ENCODE measurements around the gene ZNF823.

ZNF823 gene

DNA sequence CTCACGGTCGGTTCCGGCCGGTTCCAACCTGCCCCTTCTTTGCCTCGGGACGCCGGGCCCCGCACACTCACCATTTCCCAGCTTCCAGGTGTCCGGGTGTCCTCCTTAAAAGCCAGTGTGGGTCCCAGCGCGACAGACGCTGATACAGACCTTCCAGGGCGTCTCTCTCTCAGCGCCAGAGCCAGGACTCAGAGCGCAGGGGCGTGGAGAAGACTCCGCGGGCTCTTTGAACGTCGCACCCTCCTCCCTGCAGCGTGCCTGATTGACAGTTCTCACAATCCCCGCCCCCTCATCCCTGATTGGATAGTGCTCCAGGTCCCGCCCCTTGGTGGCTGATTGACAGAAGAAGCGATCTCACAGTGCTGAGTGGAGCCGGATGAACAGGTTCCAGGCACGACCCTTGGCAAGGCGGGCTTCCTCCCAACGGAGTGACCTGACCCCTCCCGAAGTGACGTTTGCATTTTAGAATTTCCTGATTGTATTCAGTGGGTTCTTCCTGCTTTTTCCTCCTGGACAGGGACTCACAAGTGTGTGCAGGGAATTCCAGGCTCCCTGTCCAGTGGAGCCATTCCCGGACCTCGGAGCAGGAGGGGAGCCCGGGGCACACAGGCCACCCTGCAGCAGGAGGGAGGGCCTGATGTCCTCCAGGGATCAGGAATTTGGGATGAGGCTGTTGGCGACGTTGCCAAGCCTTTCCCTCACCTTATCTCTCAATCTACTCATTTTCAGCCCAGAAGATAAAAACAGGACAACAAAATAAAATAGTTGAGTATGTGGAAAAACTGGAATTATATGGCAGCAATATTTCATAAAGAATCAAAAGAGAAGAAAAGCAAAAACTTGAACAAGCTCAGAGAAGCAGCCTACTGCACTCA lies at the start of gene ZNF823:
TSS of gene ZNF823 (minus strand) at position 201 of the 875 bp plus-strand sequence. CDS start at position 74, 127 bp downstream.
- peak within 1 kb of the TSS; percentile 97 for H3K4me3 ChIP-seq (ENCODE audit: low read depth, low read length)
- peak within 1 kb of the TSS; percentile 92 for H2AFZ ChIP-seq
- peaks cover 8% of the 10 kb centered on the region for H3K4me1 ChIP-seq
- H3K9ac ChIP-seq, result peak within 1 kb of the TSS; percentile 49
- peak within 1 kb of the TSS; percentile 88 for H3K27ac ChIP-seq
- H3K4me2 ChIP-seq (ENCODE audit: low read length), result peak within 1 kb of the TSS; percentile 91
- no peaks in the 10 kb centered on the region for H3K9me3 ChIP-seq (ENCODE audit: control insufficient read depth, low read length)
- no peaks in the 10 kb centered on the region for H3K27me3 ChIP-seq (ENCODE audit: control insufficient read depth, insufficient read depth, low read length)
- peaks cover 9% of the 10 kb centered on the region for H3K79me2 ChIP-seq
- H3K36me3 ChIP-seq (ENCODE audit: control insufficient read depth, insufficient read depth, low read length), result no peaks in the 10 kb centered on the region
- no peak for TF ChIP-seq CTCF (IDR thresholded peaks at IDR 0.05)

DNA sequence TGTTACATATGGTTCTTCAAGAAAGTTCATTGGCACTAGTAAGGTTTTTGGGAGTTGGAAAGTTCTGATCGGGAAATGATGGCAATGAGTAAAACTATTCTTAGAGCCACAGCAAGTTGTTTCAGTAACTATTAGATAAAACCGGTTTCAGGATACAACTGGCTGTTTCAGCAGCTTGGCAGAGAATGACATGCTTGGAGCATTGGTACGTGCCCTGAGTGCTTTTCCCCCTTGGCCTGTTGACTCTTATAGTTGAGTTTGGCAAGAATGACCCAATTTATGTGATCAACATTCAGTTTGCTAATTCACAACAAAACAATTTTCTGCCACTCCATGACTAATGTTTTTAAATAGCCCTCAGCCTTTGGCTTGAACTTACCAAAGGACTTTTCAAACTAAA lies 48.8 kb upstream of the ZNF823 start:
- no peak overlapping the region for H3K9ac ChIP-seq
- no peak overlapping the region for H3K4me3 ChIP-seq (ENCODE audit: low read depth, low read length)
- peaks cover 3% of the 10 kb centered on the region for H3K9me3 ChIP-seq (ENCODE audit: control insufficient read depth, low read length)

GRCh38 chr19:11784356-11784755 lies 45.6 kb upstream of the ZNF823 start:
- H3K9ac ChIP-seq, result no peak overlapping the region
- H3K9me3 ChIP-seq (ENCODE audit: control insufficient read depth, low read length), result peaks cover 26% of the 10 kb centered on the region
- no peaks in the 10 kb centered on the region for H3K4me1 ChIP-seq
- H2AFZ ChIP-seq, result no peak overlapping the region
- no peaks in the 10 kb centered on the region for H3K27me3 ChIP-seq (ENCODE audit: control insufficient read depth, insufficient read depth, low read length)
- H3K27ac ChIP-seq, result no peak overlapping the region
- TF ChIP-seq CTCF (IDR thresholded peaks at IDR 0.05), result no peak
- no peaks in the 10 kb centered on the region for H3K79me2 ChIP-seq
- H3K4me3 ChIP-seq (ENCODE audit: low read depth, low read length), result no peak overlapping the region
- no peak overlapping the region for H3K4me2 ChIP-seq (ENCODE audit: low read length)
- H3K36me3 ChIP-seq (ENCODE audit: control insufficient read depth, insufficient read depth, low read length), result peaks cover 17% of the 10 kb centered on the region

More for the DNA sequence above, 48.8 kb upstream of the ZNF823 start:
- Histone ChIP-seq H3K4me2 (ENCODE audit: low read length) (no peak overlapping the region), H3K36me3 (ENCODE audit: control insufficient read depth, insufficient read depth, low read length) (no peaks in the 10 kb centered on the region), H2AFZ (no peak overlapping the region), H3K79me2 (no peaks in the 10 kb centered on the region), H3K27ac (no peak overlapping the region), H3K4me1 (no peaks in the 10 kb centered on the region), H3K27me3 (ENCODE audit: control insufficient read depth, insufficient read depth, low read length) (no peaks in the 10 kb centered on the region)
- TF ChIP-seq CTCF (IDR thresholded peaks at IDR 0.05), result no peak

- Histone ChIP-seq H3K36me3 (ENCODE audit: control insufficient read depth, insufficient read depth, low read length) (peaks cover 17% of the 10 kb centered on the region), H3K27ac (no peak overlapping the region), H3K27me3 (ENCODE audit: control insufficient read depth, insufficient read depth, low read length) (no peaks in the 10 kb centered on the region), H3K4me2 (ENCODE audit: low read length) (no peak overlapping the region), H3K9me3 (ENCODE audit: control insufficient read depth, low read length) (peaks cover 26% of the 10 kb centered on the region), H3K4me1 (no peaks in the 10 kb centered on the region), H2AFZ (no peak overlapping the region), H3K9ac (no peak overlapping the region), H3K4me3 (ENCODE audit: low read depth, low read length) (no peak overlapping the region), H3K79me2 (no peaks in the 10 kb centered on the region)
- TF ChIP-seq CTCF (IDR thresholded peaks at IDR 0.05), result no peak
Observed at GRCh38 chr19:11783767-11784166, 45.0 kb upstream of the ZNF823 start.

All from parathyroid adenoma (tissue), 2 donors.